Fibroblast of villous mesenchyme (primary cell): ENCODE data around the gene FGF22. TPM values are rescaled to one million over a fixed set of nuclear protein-coding genes. Genes with fewer than 3 reads are reported as not detected.
"Not testable (repeated sequence)": the region's sequence is repeated elsewhere in the genome, so short reads cannot be mapped to it uniquely, and the experiment has no call there.

ENCODE experiments used
- DNase-seq: peaks from one replicate; pipeline ENCODE4 v3.0.0-alpha.2; 2010; ENCODE audit warnings: low read depth
- H3K4me3 ChIP-seq: 2 replicates; pipeline ENCODE4 v1.5.1; 2011; ENCODE audit warnings: low read depth, mild to moderate bottlenecking, low read length
- CTCF ChIP-seq: IDR thresholded peaks from 2 replicates; pipeline ENCODE4 v1.5.1; 2012; ENCODE audit warnings: low read depth, mild to moderate bottlenecking, low read length; ENCODE audit not compliant: insufficient read depth
- total RNA-seq: library from RNA; depleted of rRNA; stranded (reverse); fragments of >200 nt; gene quantifications from 2 replicates; pipeline ENCODE4 v1.2.3, GENCODE V29; 2012

FGF22 gene
- total RNA-seq, 1 donor: not detected

- peak; percentile 58 for DNase-seq
- TF ChIP-seq CTCF: no peak
- peak overlapping the region; percentile 89 for H3K4me3 ChIP-seq
Measured at GRCh38 chr19:662207-662961, 22.7 kb downstream of the FGF22 start.

- peak within 1 kb of the TSS; percentile 89 for H3K4me3 ChIP-seq
- peak; percentile 92 for DNase-seq
- TF ChIP-seq CTCF: no peak
Measured at GRCh38 chr19:662962-663681, 23.4 kb downstream of the FGF22 start, which contains the start of gene RNF126. Gene RNF126, minus strand, starts transcription at chr19:663214. Its CDS starts 93 bp downstream, at chr19:663121.

- DNase-seq: no peak
- TF ChIP-seq CTCF: no peak
- peak overlapping the region; percentile 61 for H3K4me3 ChIP-seq
Measured at GRCh38 chr19:663682-664117, 24.0 kb downstream of the FGF22 start.

GRCh38 chr19:664913-665443 lies 25.3 kb downstream of the FGF22 start:
- DNase-seq: peak; percentile 84
- TF ChIP-seq CTCF: peak; percentile 94
- peak overlapping the region; percentile 15 for H3K4me3 ChIP-seq

GRCh38 chr19:666985-667573 lies 27.4 kb downstream of the FGF22 start:
- not testable (repeated sequence) for H3K4me3 ChIP-seq, DNase-seq

- DNase-seq: peak; percentile 95
Measured at GRCh38 chr19:668675-669434, 29.2 kb downstream of the FGF22 start.

GRCh38 chr19:670609-671075 lies 31.0 kb downstream of the FGF22 start:
- peak; percentile 21 for TF ChIP-seq CTCF

More at GRCh38 chr19:668675-669434, 29.2 kb downstream of the FGF22 start:
- H3K4me3 ChIP-seq: not testable (repeated sequence)

More at GRCh38 chr19:670609-671075, 31.0 kb downstream of the FGF22 start:
- DNase-seq: no peak
- H3K4me3 ChIP-seq: no peak overlapping the region
